Uterus (tissue), 2 donors: ENCODE results near the gene ALOX12B.

Experiments used
- POLR2A ChIP-seq, 2 donors: fragments of 450-650 bp; IDR thresholded peaks; one replicate each; pipeline ENCODE4 v1.6.1; 2016; ENCODE audit warnings: antibody characterized with exemption in 2 of 2, mild to moderate bottlenecking in 1 of 2, moderate library complexity in 1 of 2
- TF ChIP-seq, protein P1 (sequence below), 4 experiments: fragments of 200-600 bp in 2 of 4; fragments of 450-650 bp in 2 of 4; sonication (generic) in 2 of 4; IDR thresholded peaks; one replicate each; pipeline ENCODE4 v1.5.1; 2016 to 2019; ENCODE audit warnings: antibody characterized with exemption in 4 of 4, mild to moderate bottlenecking in 2 of 4, moderate library complexity in 1 of 4

DNA sequence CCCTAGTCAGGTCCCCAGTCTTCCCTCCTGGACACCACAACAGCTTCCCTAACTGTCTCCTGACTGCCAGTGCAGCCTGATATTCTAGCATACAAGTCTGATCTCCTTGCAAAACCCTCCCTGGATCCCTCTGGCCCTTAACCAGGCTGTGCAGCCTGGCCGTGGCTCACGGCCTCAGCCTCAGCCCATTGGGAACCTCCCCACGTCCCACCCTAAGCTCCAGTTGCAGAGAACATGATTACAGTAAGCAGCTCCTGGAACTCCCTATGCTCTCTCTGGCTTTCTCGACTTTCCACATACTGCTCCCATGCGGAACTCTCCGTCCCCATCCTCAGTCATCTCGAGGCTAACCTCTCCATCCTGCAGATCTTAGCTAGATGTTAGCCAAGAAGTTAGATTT lies 13.0 kb downstream of the ALOX12B start:
- TF ChIP-seq, protein P1, sequence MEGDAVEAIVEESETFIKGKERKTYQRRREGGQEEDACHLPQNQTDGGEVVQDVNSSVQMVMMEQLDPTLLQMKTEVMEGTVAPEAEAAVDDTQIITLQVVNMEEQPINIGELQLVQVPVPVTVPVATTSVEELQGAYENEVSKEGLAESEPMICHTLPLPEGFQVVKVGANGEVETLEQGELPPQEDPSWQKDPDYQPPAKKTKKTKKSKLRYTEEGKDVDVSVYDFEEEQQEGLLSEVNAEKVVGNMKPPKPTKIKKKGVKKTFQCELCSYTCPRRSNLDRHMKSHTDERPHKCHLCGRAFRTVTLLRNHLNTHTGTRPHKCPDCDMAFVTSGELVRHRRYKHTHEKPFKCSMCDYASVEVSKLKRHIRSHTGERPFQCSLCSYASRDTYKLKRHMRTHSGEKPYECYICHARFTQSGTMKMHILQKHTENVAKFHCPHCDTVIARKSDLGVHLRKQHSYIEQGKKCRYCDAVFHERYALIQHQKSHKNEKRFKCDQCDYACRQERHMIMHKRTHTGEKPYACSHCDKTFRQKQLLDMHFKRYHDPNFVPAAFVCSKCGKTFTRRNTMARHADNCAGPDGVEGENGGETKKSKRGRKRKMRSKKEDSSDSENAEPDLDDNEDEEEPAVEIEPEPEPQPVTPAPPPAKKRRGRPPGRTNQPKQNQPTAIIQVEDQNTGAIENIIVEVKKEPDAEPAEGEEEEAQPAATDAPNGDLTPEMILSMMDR (IDR thresholded peaks at IDR 0.05): no peak
- no peak for TF ChIP-seq POLR2A (IDR thresholded peaks at IDR 0.05)
